ENCODE measurements around the gene UMAD1.

DNA sequence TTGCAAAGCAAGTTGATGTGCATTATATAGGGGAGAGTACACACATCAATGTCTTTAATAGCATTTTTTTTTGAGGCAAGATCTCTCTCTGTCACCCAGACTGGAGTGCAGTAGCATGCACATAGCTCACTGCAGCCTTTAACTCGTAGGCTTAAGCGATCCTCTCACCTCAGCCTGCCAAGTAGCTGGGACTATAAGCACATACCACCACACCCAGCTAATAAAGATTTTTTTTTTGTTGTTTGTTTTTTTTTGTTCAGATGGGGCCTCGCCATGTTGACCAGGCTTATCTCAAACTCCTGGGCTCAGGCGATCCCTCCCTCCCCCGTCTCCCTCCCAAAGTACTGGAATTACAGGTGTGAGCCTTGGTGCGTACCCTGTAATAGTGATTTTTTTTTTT is 1.5 kb downstream of the UMAD1 start:
- TF ChIP-seq, protein P1, sequence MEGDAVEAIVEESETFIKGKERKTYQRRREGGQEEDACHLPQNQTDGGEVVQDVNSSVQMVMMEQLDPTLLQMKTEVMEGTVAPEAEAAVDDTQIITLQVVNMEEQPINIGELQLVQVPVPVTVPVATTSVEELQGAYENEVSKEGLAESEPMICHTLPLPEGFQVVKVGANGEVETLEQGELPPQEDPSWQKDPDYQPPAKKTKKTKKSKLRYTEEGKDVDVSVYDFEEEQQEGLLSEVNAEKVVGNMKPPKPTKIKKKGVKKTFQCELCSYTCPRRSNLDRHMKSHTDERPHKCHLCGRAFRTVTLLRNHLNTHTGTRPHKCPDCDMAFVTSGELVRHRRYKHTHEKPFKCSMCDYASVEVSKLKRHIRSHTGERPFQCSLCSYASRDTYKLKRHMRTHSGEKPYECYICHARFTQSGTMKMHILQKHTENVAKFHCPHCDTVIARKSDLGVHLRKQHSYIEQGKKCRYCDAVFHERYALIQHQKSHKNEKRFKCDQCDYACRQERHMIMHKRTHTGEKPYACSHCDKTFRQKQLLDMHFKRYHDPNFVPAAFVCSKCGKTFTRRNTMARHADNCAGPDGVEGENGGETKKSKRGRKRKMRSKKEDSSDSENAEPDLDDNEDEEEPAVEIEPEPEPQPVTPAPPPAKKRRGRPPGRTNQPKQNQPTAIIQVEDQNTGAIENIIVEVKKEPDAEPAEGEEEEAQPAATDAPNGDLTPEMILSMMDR (IDR thresholded peaks at IDR 0.05) = no peak
- TF ChIP-seq POLR2A (IDR thresholded peaks at IDR 0.05) (no peak), POLR2AphosphoS5 (IDR thresholded peaks at IDR 0.05) (no peak), EP300 (IDR thresholded peaks at IDR 0.05) (no peak)

Measured in sigmoid colon (tissue), 4 donors.